Measurements from ENCODE around the gene TCF19. TPM values are rescaled to one million over a fixed set of nuclear protein-coding genes. Genes with fewer than 3 reads are reported as not detected.

The TCF19 gene
- total and polyA plus RNA-seq, 2 experiments from 2014 or later: 8.3 to 11.1 TPM

DNA sequence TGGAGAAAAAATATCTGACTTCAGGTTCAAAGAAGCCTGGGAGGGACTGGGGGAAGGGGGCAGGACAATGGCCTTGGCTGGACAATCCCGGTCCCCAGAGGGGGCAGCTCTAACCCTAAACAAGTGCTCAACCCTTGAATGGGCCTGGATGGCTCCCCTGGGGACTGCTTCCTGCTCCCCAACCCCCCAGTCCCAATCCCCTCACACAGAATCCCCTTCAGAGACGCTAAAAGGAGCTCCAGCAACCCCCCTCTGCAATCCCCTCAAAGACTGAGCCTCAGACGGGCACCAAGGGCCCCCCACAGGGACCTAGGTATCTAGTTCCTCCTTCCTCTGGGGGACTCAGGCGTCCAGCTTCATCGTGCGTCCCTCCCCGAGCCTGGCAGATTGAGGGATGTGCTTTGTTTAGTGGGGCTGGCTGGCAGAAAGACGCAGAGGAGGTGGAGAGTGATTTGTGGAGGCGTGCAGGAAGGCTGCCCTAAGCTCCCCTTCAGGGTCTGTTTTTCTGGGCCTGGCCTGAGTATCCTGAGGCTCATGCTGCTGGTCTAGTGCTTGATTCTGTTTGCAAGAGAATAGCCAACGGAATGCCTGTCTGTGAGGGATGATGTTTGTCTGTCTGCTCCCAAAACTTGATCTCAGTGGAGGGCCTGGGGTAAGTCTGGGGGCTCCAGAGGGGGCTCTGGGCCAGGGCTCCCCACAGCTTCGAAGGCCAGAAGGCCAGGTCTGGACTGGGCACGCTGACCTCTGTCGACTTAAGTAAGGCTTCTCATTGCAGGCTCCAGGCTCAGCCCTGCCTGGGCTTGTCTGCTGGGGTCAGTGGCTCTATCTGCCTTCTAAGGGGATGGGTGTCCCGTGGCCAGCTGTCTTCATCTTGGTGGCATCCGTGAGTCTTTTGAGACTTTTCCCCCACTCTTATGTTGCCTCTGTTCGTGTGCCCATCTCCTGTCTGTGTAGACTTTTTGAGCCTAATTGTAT lies 13.8 kb downstream of the TCF19 start:
- H3K27me3 ChIP-seq (ENCODE audit: insufficient read depth): no peaks in the 10 kb centered on the region
- peak; percentile 95 for DNase-seq (ENCODE audit: low spot score)
- Mint-ChIP-seq H3K27me3 (ENCODE audit: insufficient read depth, low read depth, poor library complexity) (peaks cover 36% of the 10 kb centered on the region), H3K9me3 (no peaks in the 10 kb centered on the region; the same call in 2 of the 3 replicates), H3K27ac (peak overlapping the region; percentile 97), H3K4me1 (peaks cover 48% of the 10 kb centered on the region), H3K36me3 (ENCODE audit: low read depth) (peaks cover 33% of the 10 kb centered on the region), H3K4me3 (peak overlapping the region; percentile 86)
- H3K27ac ChIP-seq (ENCODE audit: low read depth): peak overlapping the region; percentile 100
- 0 out of 2 replicates have a peak, but pooled peaks cover 8% of the 10 kb centered on the region for H3K36me3 ChIP-seq (ENCODE audit: insufficient read depth)
- H3K9me2 ChIP-seq (ENCODE audit: insufficient read depth): no peaks in the 10 kb centered on the region
- H3K4me1 ChIP-seq (ENCODE audit: insufficient read depth): peaks cover 49% of the 10 kb centered on the region
- peaks cover 31% of the 10 kb centered on the region for H4K20me1 ChIP-seq (replicated peaks; ENCODE audit: insufficient read depth)
- peak; percentile 63 for ATAC-seq
- peak overlapping the region; percentile 100 for H3K4me2 ChIP-seq
- peaks cover 59% of the 10 kb centered on the region for H3K79me2 ChIP-seq (replicated peaks; ENCODE audit: insufficient read depth)
- H3F3A ChIP-seq (replicated peaks; ENCODE audit: low read depth): peaks cover 24% of the 10 kb centered on the region
- H2AFZ ChIP-seq: no peak overlapping the region
- TF ChIP-seq, protein P1, sequence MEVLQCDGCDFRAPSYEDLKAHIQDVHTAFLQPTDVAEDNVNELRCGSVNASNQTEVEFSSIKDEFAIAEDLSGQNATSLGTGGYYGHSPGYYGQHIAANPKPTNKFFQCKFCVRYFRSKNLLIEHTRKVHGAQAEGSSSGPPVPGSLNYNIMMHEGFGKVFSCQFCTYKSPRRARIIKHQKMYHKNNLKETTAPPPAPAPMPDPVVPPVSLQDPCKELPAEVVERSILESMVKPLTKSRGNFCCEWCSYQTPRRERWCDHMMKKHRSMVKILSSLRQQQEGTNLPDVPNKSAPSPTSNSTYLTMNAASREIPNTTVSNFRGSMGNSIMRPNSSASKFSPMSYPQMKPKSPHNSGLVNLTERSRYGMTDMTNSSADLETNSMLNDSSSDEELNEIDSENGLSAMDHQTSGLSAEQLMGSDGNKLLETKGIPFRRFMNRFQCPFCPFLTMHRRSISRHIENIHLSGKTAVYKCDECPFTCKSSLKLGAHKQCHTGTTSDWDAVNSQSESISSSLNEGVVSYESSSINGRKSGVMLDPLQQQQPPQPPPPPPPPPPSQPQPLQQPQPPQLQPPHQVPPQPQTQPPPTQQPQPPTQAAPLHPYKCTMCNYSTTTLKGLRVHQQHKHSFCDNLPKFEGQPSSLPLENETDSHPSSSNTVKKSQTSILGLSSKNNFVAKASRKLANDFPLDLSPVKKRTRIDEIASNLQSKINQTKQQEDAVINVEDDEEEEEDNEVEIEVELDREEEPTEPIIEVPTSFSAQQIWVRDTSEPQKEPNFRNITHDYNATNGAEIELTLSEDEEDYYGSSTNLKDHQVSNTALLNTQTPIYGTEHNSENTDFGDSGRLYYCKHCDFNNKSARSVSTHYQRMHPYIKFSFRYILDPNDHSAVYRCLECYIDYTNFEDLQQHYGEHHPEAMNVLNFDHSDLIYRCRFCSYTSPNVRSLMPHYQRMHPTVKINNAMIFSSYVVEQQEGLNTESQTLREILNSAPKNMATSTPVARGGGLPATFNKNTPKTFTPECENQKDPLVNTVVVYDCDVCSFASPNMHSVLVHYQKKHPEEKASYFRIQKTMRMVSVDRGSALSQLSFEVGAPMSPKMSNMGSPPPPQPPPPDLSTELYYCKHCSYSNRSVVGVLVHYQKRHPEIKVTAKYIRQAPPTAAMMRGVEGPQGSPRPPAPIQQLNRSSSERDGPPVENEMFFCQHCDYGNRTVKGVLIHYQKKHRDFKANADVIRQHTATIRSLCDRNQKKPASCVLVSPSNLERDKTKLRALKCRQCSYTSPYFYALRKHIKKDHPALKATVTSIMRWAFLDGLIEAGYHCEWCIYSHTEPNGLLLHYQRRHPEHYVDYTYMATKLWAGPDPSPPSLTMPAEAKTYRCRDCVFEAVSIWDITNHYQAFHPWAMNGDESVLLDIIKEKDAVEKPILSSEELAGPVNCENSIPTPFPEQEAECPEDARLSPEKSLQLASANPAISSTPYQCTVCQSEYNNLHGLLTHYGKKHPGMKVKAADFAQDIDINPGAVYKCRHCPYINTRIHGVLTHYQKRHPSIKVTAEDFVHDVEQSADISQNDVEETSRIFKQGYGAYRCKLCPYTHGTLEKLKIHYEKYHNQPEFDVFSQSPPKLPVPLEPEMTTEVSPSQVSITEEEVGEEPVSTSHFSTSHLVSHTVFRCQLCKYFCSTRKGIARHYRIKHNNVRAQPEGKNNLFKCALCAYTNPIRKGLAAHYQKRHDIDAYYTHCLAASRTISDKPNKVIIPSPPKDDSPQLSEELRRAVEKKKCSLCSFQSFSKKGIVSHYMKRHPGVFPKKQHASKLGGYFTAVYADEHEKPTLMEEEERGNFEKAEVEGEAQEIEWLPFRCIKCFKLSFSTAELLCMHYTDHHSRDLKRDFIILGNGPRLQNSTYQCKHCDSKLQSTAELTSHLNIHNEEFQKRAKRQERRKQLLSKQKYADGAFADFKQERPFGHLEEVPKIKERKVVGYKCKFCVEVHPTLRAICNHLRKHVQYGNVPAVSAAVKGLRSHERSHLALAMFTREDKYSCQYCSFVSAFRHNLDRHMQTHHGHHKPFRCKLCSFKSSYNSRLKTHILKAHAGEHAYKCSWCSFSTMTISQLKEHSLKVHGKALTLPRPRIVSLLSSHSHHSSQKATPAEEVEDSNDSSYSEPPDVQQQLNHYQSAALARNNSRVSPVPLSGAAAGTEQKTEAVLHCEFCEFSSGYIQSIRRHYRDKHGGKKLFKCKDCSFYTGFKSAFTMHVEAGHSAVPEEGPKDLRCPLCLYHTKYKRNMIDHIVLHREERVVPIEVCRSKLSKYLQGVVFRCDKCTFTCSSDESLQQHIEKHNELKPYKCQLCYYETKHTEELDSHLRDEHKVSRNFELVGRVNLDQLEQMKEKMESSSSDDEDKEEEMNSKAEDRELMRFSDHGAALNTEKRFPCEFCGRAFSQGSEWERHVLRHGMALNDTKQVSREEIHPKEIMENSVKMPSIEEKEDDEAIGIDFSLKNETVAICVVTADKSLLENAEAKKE (CRISPR knock-in tag; IDR thresholded peaks at IDR 0.05): peak; percentile 41; the same call in 1 of the 2 replicates
- TF ChIP-seq NANOG (IDR thresholded peaks at IDR 0.05; ENCODE audit: borderline replicate concordance) (peak; percentile 100), POLR2AphosphoS5 (IDR thresholded peaks at IDR 0.05; ENCODE audit: low read depth) (peak; percentile 41; the same call in 1 of the 2 replicates), CREB1 (CRISPR knock-in tag; IDR thresholded peaks at IDR 0.05; ENCODE audit: low read depth) (peak; percentile 60), ZNF114 (CRISPR knock-in tag; IDR thresholded peaks at IDR 0.05) (no peak), STAT1 (IDR thresholded peaks at IDR 0.05; ENCODE audit: unreplicated experiment) (no peak)
- TF ChIP-seq, protein P2, sequence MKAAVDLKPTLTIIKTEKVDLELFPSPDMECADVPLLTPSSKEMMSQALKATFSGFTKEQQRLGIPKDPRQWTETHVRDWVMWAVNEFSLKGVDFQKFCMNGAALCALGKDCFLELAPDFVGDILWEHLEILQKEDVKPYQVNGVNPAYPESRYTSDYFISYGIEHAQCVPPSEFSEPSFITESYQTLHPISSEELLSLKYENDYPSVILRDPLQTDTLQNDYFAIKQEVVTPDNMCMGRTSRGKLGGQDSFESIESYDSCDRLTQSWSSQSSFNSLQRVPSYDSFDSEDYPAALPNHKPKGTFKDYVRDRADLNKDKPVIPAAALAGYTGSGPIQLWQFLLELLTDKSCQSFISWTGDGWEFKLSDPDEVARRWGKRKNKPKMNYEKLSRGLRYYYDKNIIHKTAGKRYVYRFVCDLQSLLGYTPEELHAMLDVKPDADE (IDR thresholded peaks at IDR 0.05): peak; percentile 93
- H3K4me3 ChIP-seq: peak overlapping the region; percentile 100

All from GM23338 (cell line).